IMR-90 (cell line): ENCODE data around the gene SYNPO2. TPM values are rescaled to one million over a fixed set of nuclear protein-coding genes. Genes with fewer than 3 reads are reported as not detected.
A peak's percentile ranks its signal among the peaks of the same experiment; 100 is the strongest.

Source experiments
- ATAC-seq: fragments of 200-7000 bp; cut with Tn5 transposase; 2 replicates; pipeline ENCODE4 v1.9.1; 2020; ENCODE audit warnings: low read depth, mild to moderate bottlenecking, moderate library complexity
- BruUV-seq: library from RNA; stranded (reverse); fragments of 400-500 nt; replicated peaks from 2 replicates; lab custom pipeline; 2021; lab: Mats Ljungman, UMichigan
- CTCF ChIA-PET: fragments of 300-600 bp; formaldehyde crosslinking; extraction: SDS; loops from one replicate; lab custom pipeline; 2021; ENCODE audit warnings: antibody characterized with exemption; lab: Yijun Ruan, JAX
- POLR2A ChIA-PET: fragments of 300-600 bp; sonication (Branson Sonifier 250); formaldehyde crosslinking; loops from one replicate; lab custom pipeline; 2022; ENCODE audit warnings: antibody characterized with exemption; ENCODE audit not compliant: unreplicated experiment; lab: Charles Lee
- DNase-seq: peaks from one replicate; pipeline ENCODE4 v3.0.0; 2013
- H2AFZ ChIP-seq: replicated peaks from 2 replicates; pipeline ENCODE3; 2013; ENCODE audit warnings: low read length, mild to moderate bottlenecking; ENCODE audit not compliant: poor library complexity
- H2AK5ac ChIP-seq: 2 replicates; pipeline ENCODE4 v1.6.1; 2013; ENCODE audit warnings: low read depth, low read length, inconsistent platforms
- H2AK9ac ChIP-seq: replicated peaks from 2 replicates; pipeline ENCODE3; 2013; ENCODE audit warnings: mild to moderate bottlenecking, low read depth, low read length, moderate library complexity; ENCODE audit not compliant: poor library complexity
- H2BK120ac ChIP-seq: 2 replicates; pipeline ENCODE4 v1.6.1; 2013; ENCODE audit warnings: low read depth, low read length, inconsistent platforms
- H2BK15ac ChIP-seq: 3 replicates; pipeline ENCODE4 v1.6.1; 2013; ENCODE audit warnings: low read depth, low read length, inconsistent platforms
- H2BK20ac ChIP-seq: 2 replicates; pipeline ENCODE4 v1.6.1; 2013; ENCODE audit warnings: low read depth, mild to moderate bottlenecking, inconsistent platforms, low read length, moderate library complexity
- H2BK5ac ChIP-seq: 2 replicates; pipeline ENCODE4 v1.6.1; 2013; ENCODE audit warnings: mild to moderate bottlenecking, low read depth, low read length, inconsistent platforms; ENCODE audit not compliant: poor library complexity, severe bottlenecking
- H3K14ac ChIP-seq: replicated peaks from 2 replicates; pipeline ENCODE4 v1.6.1; 2013; ENCODE audit warnings: low read depth, low read length, inconsistent platforms
- H3K18ac ChIP-seq: 2 replicates; pipeline ENCODE4 v1.6.1; 2013; ENCODE audit warnings: low read depth, low read length, control low read depth
- H3K23ac ChIP-seq: 2 replicates; pipeline ENCODE4 v1.6.1; 2013; ENCODE audit warnings: low read depth, low read length, inconsistent platforms
- H3K27ac ChIP-seq: 2 replicates; pipeline ENCODE4 v1.5.1; 2013; ENCODE audit warnings: mild to moderate bottlenecking, control low read depth, low read length; ENCODE audit not compliant: insufficient read depth
- H3K27me3 ChIP-seq: 2 replicates; pipeline ENCODE4 v1.6.1; 2013; ENCODE audit warnings: low read length; ENCODE audit not compliant: control insufficient read depth, insufficient read depth
- H3K36me3 ChIP-seq: 2 replicates; pipeline ENCODE4 v1.6.1; 2013; ENCODE audit warnings: low read length, mixed read lengths; ENCODE audit not compliant: control insufficient read depth, insufficient read depth
- H3K4ac ChIP-seq: 2 replicates; pipeline ENCODE4 v1.6.1; 2013; ENCODE audit warnings: low read depth, low read length, inconsistent platforms
- H3K4me1 ChIP-seq: 2 replicates; pipeline ENCODE4 v1.6.1; 2013; ENCODE audit warnings: low read length, mixed read lengths; ENCODE audit not compliant: control insufficient read depth, insufficient read depth
- H3K4me2 ChIP-seq: 2 replicates; pipeline ENCODE4 v1.6.1; 2013; ENCODE audit warnings: low read depth, mild to moderate bottlenecking, control low read depth, low read length, moderate library complexity
- H3K4me3 ChIP-seq: 2 replicates; pipeline ENCODE4 v1.5.1; 2013; ENCODE audit warnings: low read depth, mild to moderate bottlenecking, control low read depth, low read length, moderate library complexity; ENCODE audit not compliant: insufficient read depth
- H3K56ac ChIP-seq: 2 replicates; pipeline ENCODE4 v1.6.1; 2013; ENCODE audit warnings: low read length, inconsistent platforms; ENCODE audit not compliant: insufficient read depth; ENCODE audit errors: extremely low read depth
- H3K79me1 ChIP-seq, 2 experiments: 2 replicates each; pipeline ENCODE4 v1.6.1; 2013; ENCODE audit warnings: low read length in 2 of 2, inconsistent platforms in 1 of 2, low read depth in 1 of 2
- H3K9ac ChIP-seq: 2 replicates; pipeline ENCODE4 v1.6.1; 2013; ENCODE audit warnings: low read depth, low read length, control low read depth
- H3K9me1 ChIP-seq: 2 replicates; pipeline ENCODE4 v1.6.1; 2013; ENCODE audit warnings: low read length, inconsistent platforms; ENCODE audit not compliant: insufficient read depth
- H3K9me3 ChIP-seq: 2 replicates; pipeline ENCODE4 v1.6.1; 2013; ENCODE audit warnings: low read length; ENCODE audit not compliant: control insufficient read depth, insufficient read depth
- H4K20me1 ChIP-seq: 2 replicates; pipeline ENCODE4 v1.6.1; 2013; ENCODE audit warnings: low read length, inconsistent platforms; ENCODE audit not compliant: insufficient read depth
- H4K5ac ChIP-seq: 2 replicates; pipeline ENCODE4 v1.6.1; 2013; ENCODE audit warnings: mild to moderate bottlenecking, low read depth, low read length, control low read depth
- H4K8ac ChIP-seq, 2 experiments: 2 replicates each; pipeline ENCODE4 v1.6.1; 2013; ENCODE audit warnings: low read depth in 2 of 2, low read length in 2 of 2, control low read depth in 1 of 2, inconsistent platforms in 1 of 2
- H4K91ac ChIP-seq: 2 replicates; pipeline ENCODE4 v1.6.1; 2013; ENCODE audit warnings: low read depth, low read length, inconsistent platforms; ENCODE audit not compliant: insufficient read depth
- BHLHE40 ChIP-seq: fragments of 150-350 bp; IDR thresholded peaks from 2 replicates; pipeline ENCODE4 v1.6.1; 2016; ENCODE audit warnings: mild to moderate bottlenecking, low read depth, low read length
- CEBPB ChIP-seq: IDR thresholded peaks from 2 replicates; pipeline ENCODE4 v1.6.1; 2012; ENCODE audit warnings: low read depth, low read length, improper control_type of control experiment
- CHD1 ChIP-seq: IDR thresholded peaks from 2 replicates; pipeline ENCODE4 v1.6.1; 2012; ENCODE audit warnings: low read depth, low read length, improper control_type of control experiment
- ELK1 ChIP-seq: fragments of 150-350 bp; IDR thresholded peaks from 2 replicates; pipeline ENCODE4 v1.6.1; 2016; ENCODE audit warnings: low read depth, mild to moderate bottlenecking, low read length, moderate library complexity, borderline replicate concordance
- FOS ChIP-seq: fragments of 150-350 bp; IDR thresholded peaks from 2 replicates; pipeline ENCODE4 v1.6.1; 2016; ENCODE audit warnings: low read depth, low read length
- MAFK ChIP-seq: IDR thresholded peaks from 2 replicates; pipeline ENCODE4 v1.6.1; 2012; ENCODE audit warnings: low read depth, low read length, improper control_type of control experiment
- MAZ ChIP-seq: IDR thresholded peaks from 2 replicates; pipeline ENCODE4 v1.6.1; 2012; ENCODE audit warnings: low read depth, mild to moderate bottlenecking, low read length, improper control_type of control experiment, moderate library complexity, borderline replicate concordance
- MXI1 ChIP-seq: IDR thresholded peaks from 2 replicates; pipeline ENCODE4 v1.6.1; 2012; ENCODE audit warnings: low read depth, mild to moderate bottlenecking, low read length, moderate library complexity, borderline replicate concordance
- NFE2L2 ChIP-seq: fragments of 150-350 bp; IDR thresholded peaks from 2 replicates; pipeline ENCODE4 v1.6.1; 2016; ENCODE audit warnings: low read depth, mild to moderate bottlenecking, low read length
- POLR2A ChIP-seq: IDR thresholded peaks from 2 replicates; pipeline ENCODE4 v1.6.1; 2012; ENCODE audit warnings: mild to moderate bottlenecking, low read depth, low read length
- RAD21 ChIP-seq: IDR thresholded peaks from 2 replicates; pipeline ENCODE4 v1.6.1; 2012; ENCODE audit warnings: low read length, improper control_type of control experiment
- RCOR1 ChIP-seq: IDR thresholded peaks from 2 replicates; pipeline ENCODE4 v1.6.1; 2012; ENCODE audit warnings: mild to moderate bottlenecking, low read length, improper control_type of control experiment; ENCODE audit not compliant: insufficient replicate concordance
- SMC3 ChIP-seq: fragments of 150-350 bp; IDR thresholded peaks from 2 replicates; pipeline ENCODE4 v1.6.1; 2016; ENCODE audit warnings: low read depth, mild to moderate bottlenecking, antibody characterized with exemption, low read length, moderate library complexity
- WGBS, 2 experiments: methylation state at CpG; one replicate each; pipeline versions ENCODE4 v1.1.5 to v1.1.7; 2013; ENCODE audit warnings: missing lambda C conversion rate in 2 of 2; ENCODE audit not compliant: insufficient read length in 1 of 2; ENCODE audit errors: extremely low coverage in 2 of 2; 5-methylcytosine and 5-hydroxymethylcytosine counted together
- dilution Hi-C: fragments of 300-500 bp; cut with HindIII; formaldehyde crosslinking; loops from one replicate; pipeline ENCODE4 v1.14.3; 2018; ENCODE audit warnings: low sequenced_read_pairs; ENCODE audit not compliant: unreplicated experiment
- in situ Hi-C: fragments of 300-500 bp; cut with MboI; formaldehyde crosslinking; loops from 3 replicates; pipeline ENCODE4 v1.14.3; 2019; ENCODE audit warnings: low sequenced_read_pairs, inconsistent platforms, mixed read lengths
- intact Hi-C: fragments of 100-400 bp; cut with micrococcal nuclease; formaldehyde crosslinking; loops from 2 replicates; pipeline ENCODE4 v1.10.0; 2022
- polyA plus RNA-seq, 3 experiments: library from polyadenylated mRNA; depleted of rRNA; stranded (reverse); fragments of >200 nt; gene quantifications; 2 replicates each; pipeline ENCODE4 v1.2.3, GENCODE V29; 2012; ENCODE audit warnings: low replicate concordance in 1 of 3
- total RNA-seq: library from RNA; depleted of rRNA; stranded (reverse); fragments of >200 nt; gene quantifications from 2 replicates; pipeline ENCODE4 v1.2.3, GENCODE V29; 2012
- TF ChIP-seq, protein P1 (sequence below): conservative IDR thresholded peaks from 2 replicates; pipeline ENCODE4 v1.5.1; 2012; ENCODE audit warnings: mild to moderate bottlenecking, low read depth, low read length, improper control_type of control experiment
- TF ChIP-seq, protein P2 (sequence below): fragments of 150-350 bp; IDR thresholded peaks from 2 replicates; pipeline ENCODE4 v1.6.1; 2017; ENCODE audit warnings: mild to moderate bottlenecking, antibody characterized with exemption, low read length, low read depth

The SYNPO2 gene
- total and polyA plus RNA-seq, 2 of the 4 experiments (the other 2 are of a cell fraction) = 0.99 to 1.8 TPM

DNA sequence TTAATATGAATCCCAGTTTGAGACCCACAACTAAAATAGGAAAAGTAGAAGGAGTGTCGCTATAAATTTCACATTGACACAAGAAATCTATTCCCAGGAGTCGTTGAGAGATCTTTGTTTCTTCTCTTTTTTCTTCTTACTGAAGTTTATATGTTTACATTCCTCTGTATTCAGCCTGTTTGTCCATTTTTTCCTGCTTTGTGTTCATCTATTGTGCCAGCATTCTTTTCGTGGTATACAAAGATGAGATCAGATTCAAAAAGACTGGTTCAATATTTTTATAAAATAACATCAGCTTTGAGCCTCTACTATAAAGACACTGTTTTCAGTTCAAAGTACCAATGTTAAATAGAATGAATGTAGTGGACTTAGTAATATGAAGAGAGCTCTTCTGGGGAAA lies 151.6 kb downstream of the SYNPO2 start:
- Histone ChIP-seq H3K9me3 (no peaks in the 10 kb centered on the region), H3K56ac (peak overlapping the region; percentile 100), H2AFZ (no peak overlapping the region), H3K4me1 (peaks cover 15% of the 10 kb centered on the region), H3K79me1 (peaks cover 0 to 3% of the 10 kb centered on the region in 2 experiments; a peak in 1 of 4 replicates), H2AK9ac (no peak overlapping the region), H3K9me1 (0 out of 2 replicates have a peak, but pooled peaks cover 2% of the 10 kb centered on the region), H3K9ac (peak overlapping the region; percentile 99; the same call in 1 of the 2 replicates), H2BK120ac (peak overlapping the region; percentile 100), H4K91ac (peak overlapping the region; percentile 100), H2BK20ac (peak overlapping the region; percentile 100), H3K4me2 (no peak overlapping the region), H3K4me3 (no peak overlapping the region), H4K8ac (peak overlapping the region; percentile 98 to 99), H3K18ac (peak overlapping the region; percentile 97; the same call in 1 of the 2 replicates), H2BK15ac (peak overlapping the region; percentile 100; the same call in 2 of the 3 replicates), H3K36me3 (no peaks in the 10 kb centered on the region), H4K20me1 (no peaks in the 10 kb centered on the region), H3K23ac (peak overlapping the region; percentile 100; the same call in 1 of the 2 replicates), H3K4ac (peak overlapping the region; percentile 100; the same call in 1 of the 2 replicates), H3K14ac (peak overlapping the region; percentile 100; the same call in 1 of the 2 replicates), H2BK5ac (peak overlapping the region; percentile 99), H4K5ac (peak overlapping the region; percentile 99), H3K27me3 (no peaks in the 10 kb centered on the region), H2AK5ac (no peak overlapping the region), H3K27ac (peak overlapping the region; percentile 100; the same call in 1 of the 2 replicates)
- POLR2A ChIA-PET = interaction anchor here (0.8 to 2.9 kb wide), 7 partner anchors 24 to 175 kb away, joined by 3 to 13 read pairs (median 5); partner anchors contain the start of gene USP53
- intact Hi-C loops = loop anchor here (5.0 kb wide), 2 partner anchors 62 to 1017 kb away; no protein-coding TSS in a partner anchor
- ATAC-seq (no peak; the same call in 1 of the 2 replicates), DNase-seq (no peak)
- no TSS peak for BruUV-seq
- CTCF ChIA-PET = interaction anchor here (1.1 to 2.2 kb wide), 7 partner anchors 13 to 171 kb away, joined by 4 to 15 read pairs (median 5); no protein-coding TSS in a partner anchor
- dilution Hi-C loops = no loop called here
- in situ Hi-C loops = loop anchor here (5.0 to 10.0 kb wide), 2 partner anchors 175 to 242 kb away; partner anchors contain the start of gene USP53
- WGBS, 2 experiments = no CpG with 5 or more reads among the region's 3 CpGs
- TF ChIP-seq RAD21 (no peak), CEBPB (no peak), RCOR1 (no peak), POLR2A (no peak), BHLHE40 (no peak), CHD1 (no peak), NFE2L2 (no peak), MAFK (no peak), MAZ (no peak), ELK1 (no peak), FOS (no peak), MXI1 (no peak), SMC3 (no peak)
- TF ChIP-seq, protein P1, sequence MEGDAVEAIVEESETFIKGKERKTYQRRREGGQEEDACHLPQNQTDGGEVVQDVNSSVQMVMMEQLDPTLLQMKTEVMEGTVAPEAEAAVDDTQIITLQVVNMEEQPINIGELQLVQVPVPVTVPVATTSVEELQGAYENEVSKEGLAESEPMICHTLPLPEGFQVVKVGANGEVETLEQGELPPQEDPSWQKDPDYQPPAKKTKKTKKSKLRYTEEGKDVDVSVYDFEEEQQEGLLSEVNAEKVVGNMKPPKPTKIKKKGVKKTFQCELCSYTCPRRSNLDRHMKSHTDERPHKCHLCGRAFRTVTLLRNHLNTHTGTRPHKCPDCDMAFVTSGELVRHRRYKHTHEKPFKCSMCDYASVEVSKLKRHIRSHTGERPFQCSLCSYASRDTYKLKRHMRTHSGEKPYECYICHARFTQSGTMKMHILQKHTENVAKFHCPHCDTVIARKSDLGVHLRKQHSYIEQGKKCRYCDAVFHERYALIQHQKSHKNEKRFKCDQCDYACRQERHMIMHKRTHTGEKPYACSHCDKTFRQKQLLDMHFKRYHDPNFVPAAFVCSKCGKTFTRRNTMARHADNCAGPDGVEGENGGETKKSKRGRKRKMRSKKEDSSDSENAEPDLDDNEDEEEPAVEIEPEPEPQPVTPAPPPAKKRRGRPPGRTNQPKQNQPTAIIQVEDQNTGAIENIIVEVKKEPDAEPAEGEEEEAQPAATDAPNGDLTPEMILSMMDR = no peak
- TF ChIP-seq, protein P2, sequence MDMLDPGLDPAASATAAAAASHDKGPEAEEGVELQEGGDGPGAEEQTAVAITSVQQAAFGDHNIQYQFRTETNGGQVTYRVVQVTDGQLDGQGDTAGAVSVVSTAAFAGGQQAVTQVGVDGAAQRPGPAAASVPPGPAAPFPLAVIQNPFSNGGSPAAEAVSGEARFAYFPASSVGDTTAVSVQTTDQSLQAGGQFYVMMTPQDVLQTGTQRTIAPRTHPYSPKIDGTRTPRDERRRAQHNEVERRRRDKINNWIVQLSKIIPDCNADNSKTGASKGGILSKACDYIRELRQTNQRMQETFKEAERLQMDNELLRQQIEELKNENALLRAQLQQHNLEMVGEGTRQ = no peak
